NCI-H2227 (cell line): ENCODE results near the gene DDX19B.
"Not testable (repeated sequence)": the region's sequence is repeated elsewhere in the genome, so short reads cannot be mapped to it uniquely, and the experiment has no call there.

Source experiments
- DNase-seq: peaks from one replicate; lab custom pipeline; 2025; ENCODE audit not compliant: unreplicated experiment; lab: John Stamatoyannopoulos, UW

Gene DDX19B

DNA sequence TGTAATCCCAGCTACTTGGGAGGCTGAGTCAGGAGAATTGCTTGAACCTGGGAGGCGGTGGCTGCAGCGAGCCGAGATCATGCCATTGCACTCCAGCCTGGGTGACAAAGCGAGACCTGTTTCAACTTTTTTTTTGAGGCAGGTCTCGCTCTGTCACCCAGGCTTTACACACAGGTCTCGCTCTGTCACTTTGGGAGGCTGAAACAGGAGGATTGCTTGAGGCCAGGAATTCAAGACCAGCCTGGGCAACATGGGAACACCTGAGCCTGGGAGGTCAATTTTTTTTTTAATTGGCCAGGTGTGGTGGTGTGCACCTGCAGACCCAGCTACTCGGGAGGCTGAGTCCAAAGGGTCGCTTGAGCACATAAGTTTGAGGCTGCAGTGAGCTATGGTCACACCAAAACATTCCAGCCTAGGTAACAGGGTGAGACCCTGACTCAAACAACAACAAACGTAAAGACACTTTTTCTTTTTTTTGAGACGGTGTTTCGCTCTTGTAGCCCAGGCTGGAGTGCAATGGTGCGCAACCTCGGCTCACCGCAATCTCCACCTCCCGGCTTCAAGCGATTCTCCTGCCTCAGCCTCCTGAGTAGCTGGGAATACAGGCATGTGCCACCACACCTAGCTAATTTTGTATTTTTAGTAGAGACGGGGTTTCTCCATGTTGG, 11.5 kb upstream of the DDX19B start:
- not testable (repeated sequence) for DNase-seq

DNA sequence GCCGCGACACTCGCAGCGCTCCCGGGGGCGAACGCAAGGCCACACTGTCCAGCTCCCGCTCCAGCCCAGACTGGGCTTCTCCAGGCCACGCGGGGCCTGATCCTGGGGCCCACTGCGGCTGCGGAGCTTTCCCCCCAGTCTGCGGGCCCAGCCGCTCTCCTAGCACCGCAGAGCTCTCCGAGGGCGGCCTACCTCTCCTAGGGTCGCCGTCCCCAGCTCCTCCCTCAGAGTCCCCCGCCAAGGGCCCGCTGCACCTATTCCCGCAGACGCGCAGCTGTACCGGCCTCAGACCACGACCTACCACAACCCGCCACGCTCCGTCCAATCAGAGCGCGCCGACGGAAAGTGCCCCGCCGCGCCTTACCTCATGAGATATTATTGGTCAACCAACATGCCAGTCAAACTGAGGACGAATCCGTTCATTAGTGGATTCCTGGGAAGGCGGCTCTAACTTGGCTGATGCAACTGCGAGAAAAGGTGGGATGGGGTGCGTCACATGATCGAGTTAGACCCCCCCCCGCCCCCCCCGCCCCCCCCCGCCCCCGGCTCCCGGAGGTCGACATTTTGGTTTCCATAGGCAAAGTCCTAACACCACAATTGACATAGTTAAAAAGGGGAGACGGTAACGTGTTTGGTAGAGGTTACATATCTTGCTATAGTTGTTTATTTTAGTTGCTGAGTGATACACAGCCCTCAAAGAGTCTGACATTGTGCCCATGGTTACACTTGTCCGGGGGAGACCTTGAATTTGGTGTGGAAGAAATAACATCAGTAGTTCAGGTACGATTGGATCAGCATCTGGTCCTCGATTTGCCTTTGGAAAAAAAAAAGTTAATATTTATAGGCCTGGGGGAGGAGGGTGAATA, 9.5 kb upstream of the DDX19B start, which contains the start of gene AARS1:
TSS of gene AARS1 (minus strand) at position 278 of the 866 bp plus-strand sequence. CDS start 6,743 bp downstream, outside the sequence.
- peak; percentile 99 for DNase-seq

- no peak for DNase-seq
Measured at GRCh38 chr16:70290949-70291519, 8.0 kb upstream of the DDX19B start.

DNA sequence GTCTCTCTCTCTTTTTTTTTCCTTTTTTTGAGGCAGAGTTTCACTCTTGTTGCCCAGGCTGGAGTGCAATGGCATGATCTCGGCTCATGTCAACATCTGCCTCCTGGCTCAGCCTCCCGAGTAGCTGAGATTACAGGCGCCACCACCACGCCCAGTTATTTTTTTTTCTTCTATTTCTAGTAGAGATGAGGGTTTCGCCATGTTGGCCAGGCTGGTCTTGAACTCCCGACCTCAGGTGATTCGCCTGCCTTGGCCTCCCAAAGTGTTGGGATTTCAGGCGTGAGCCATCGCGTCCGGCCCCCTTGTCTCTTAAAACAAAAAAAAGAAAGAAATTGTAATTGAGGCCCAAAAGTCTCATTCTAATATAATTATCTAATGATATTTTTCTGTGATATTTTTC, 6.8 kb upstream of the DDX19B start:
- DNase-seq: not testable (repeated sequence)

DNA sequence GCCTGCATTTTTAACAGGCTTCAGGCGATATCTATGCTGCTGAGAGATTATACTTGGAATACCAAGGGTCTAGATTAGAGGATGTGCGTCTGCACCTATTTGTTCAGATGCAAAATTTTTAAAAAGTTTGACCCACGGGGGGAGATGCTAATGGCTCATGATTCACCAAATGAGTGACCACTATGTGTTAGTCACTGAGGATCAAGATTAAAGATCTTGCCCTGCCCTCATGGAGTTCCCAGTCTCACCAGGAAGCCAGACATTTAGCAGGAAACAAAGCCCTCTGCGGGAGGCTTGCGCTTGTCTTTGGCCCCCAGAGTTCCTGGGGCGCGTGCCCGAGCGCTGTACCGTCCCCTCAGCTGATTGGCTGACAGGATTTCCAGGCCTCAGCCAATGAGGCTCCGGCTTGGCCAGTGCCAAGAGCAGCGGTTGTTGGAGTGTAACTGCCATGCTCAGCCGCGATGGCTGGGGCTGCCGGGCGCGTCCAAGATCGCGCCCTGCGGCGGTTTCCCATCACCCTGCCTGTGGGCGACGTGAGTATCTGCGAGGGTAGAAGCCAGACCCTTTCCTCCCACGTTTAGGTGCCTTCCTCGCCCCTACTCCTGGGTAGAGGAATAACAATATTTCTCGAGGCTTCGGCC, 4.5 kb upstream of the DDX19B start:
- DNase-seq: no peak

GRCh38 chr16:70295634-70296033, 3.4 kb upstream of the DDX19B start:
- no peak for DNase-seq

DNA sequence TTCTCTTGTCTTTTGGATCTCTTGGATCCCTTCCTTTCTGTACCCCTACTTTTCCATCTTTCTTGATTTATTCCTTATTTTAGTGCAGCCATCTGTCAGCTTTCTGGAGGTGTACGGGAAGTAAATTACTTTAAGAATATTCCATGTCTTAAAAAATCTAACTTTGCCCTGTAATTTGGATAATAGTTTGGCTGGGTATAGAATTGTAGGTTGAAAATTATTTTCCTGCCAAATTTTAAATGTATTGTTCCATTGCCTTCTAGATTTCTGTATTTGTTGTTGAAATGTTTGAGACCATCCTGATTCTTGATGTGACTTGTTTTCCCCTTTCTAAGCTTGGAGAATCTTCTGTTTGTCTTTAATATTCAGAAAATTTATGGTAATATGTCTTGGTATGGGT, 2.1 kb downstream of the DDX19B start:
- DNase-seq: no peak

GRCh38 chr16:70302745-70303144, 3.8 kb downstream of the DDX19B start:
- no peak for DNase-seq

- DNase-seq: no peak
Measured at GRCh38 chr16:70304892-70305448, 6.0 kb downstream of the DDX19B start.

DNA sequence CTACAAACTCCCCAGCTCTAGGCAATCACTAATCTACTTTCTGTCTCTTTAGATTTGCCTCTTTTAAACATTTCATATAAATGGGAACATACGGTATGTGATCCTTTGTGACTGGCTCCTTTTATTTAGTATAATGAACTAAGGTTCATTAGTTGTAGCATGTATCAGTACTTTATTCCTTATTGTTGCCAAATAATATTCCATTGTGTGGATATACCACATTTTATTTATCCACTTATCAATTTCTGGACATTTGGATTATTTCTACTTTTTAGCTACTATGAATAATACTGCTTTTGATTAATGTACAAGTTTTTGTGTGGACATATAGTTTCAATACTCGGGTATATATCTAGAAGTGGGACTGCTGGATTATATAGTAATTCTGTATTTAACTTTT, 7.9 kb downstream of the DDX19B start:
- no peak for DNase-seq

- not testable (repeated sequence) for DNase-seq
Measured at GRCh38 chr16:70307726-70308125, 8.7 kb downstream of the DDX19B start.

- DNase-seq: no peak
Measured at GRCh38 chr16:70320121-70320520, 21.1 kb downstream of the DDX19B start.

DNA sequence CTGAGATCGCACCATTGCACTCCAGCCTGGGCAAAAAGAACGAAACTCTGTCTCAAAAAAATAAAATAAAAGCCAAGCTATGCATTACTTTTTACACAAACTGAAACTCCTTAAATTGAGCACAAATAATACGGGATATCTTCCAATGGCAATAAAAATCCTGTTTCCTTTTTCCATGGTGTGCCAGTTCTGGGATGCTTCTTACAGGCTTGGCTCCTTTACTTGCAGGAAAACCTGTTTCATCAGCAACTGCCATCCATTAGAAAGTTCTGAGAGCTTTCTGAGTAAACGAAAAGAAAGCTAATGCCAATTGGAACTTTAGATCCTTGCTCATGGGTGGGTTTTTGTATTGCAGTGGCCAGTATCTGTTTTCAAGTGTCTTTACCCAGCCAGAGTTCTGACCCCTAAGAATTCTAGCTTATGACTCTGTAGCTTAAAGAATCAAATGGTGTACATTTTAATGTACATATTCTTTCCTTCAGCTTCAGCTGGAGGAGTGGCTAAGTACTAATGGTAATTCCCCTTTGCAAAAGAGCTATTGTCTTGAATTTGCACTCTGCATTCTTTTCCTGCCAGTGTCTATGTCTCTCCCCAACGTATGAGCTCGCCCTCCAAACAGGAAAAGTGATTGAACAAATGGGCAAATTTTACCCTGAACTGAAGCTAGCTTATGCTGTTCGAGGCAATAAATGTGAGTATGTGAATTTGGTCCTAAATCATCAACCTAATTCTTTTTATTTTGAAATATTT, 26.2 kb downstream of the DDX19B start:
- no peak for DNase-seq

DNA sequence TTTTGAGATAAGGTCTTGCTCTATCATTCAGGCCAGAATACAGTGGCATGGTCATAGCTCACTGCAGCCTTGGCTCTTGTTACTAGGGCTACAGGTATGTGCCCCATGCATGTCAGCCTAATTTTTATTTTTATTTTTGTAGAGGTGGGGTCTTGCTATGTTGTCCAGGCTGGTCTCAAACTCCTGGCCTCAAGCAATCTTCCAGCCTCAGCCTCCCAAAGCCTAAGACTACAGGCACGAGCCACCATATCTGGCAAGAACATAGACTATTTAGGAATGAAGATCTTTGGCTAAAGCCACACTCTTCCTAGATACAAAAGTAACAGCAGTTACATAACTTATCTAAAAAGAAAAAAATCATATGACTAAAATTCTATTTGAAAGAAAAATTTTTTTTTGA, 32.1 kb downstream of the DDX19B start:
- no peak for DNase-seq

GRCh38 chr16:70331588-70332358, 32.8 kb downstream of the DDX19B start:
- peak; percentile 4 for DNase-seq

DNA sequence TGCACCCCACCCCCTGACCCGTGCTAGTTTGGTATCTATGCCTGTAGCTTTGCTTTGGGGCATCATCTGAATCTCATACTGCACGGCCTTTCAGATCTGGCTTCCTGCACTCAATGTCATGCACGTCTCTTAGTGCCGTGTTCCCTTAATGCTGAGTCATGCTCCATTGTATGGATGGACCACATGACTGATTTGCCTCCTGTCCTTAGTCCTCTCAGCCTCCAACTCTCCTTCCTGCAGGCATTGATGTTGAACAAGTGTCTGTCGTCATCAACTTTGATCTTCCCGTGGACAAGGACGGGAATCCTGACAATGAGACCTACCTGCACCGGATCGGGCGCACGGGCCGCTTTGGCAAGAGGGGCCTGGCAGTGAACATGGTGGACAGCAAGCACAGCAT, 33.7 kb downstream of the DDX19B start:
- DNase-seq: not testable (repeated sequence)

- no peak for DNase-seq
Measured at GRCh38 chr16:70337814-70338213, 38.8 kb downstream of the DDX19B start.

DNA sequence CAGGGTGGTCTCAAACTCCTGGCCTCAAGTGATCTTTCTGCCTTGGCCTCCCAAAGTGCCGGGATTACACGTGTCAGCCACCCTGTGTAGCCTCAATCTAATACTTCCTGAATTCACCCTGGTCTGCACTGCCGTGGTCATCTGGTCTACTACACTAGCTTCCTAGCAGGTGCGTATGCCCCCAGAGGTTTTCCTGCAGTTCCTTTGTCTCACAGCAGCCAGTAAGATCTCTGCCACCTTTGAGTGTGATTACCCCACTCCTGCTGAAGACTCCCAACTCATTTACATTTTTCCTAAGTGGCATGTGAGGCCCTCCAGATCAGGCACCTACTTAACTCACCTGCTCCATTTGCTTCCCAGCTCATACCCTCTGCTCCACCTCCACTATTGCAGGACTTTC, 42.6 kb downstream of the DDX19B start:
- no peak for DNase-seq

GRCh38 chr16:70342016-70342415, 43.0 kb downstream of the DDX19B start:
- no peak for DNase-seq

DNA sequence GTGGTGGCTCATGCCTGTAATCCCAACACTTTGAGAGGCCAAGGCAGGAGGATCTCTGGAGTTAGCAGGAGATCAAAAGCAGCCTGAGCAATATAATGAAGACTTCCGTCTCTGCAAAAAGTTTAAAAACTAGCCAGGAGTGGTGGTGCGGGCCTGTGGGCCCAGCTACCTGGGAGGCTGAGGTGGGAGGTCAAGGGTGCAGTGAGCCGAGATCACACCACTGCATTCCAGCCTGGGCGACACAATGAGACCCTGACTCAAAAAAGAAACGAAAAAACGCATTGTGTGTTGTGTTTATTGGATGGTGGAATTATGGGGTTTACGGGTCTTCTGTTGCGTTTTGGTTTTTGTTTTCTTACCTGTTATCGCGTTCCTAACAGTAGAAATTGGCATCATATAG, 46.9 kb downstream of the DDX19B start:
- DNase-seq: no peak
